GM21723 (cell line): Measurements from ENCODE around the gene SPTLC2.
A peak's percentile ranks its signal among the peaks of the same experiment; 100 is the strongest.

Experiments used
- ATAC-seq: cut with Tn5 transposase; IDR thresholded peaks from one replicate; pipeline ENCODE4 v1.9.1; 2021; ENCODE audit warnings: mild to moderate bottlenecking, moderate library complexity; ENCODE audit not compliant: unreplicated experiment

Gene SPTLC2

GRCh38 chr14:77508249-77508648 lies 108.2 kb downstream of the SPTLC2 start:
- no peak for ATAC-seq

- ATAC-seq, result no peak
Observed at GRCh38 chr14:77507762-77508161, 108.7 kb downstream of the SPTLC2 start.

DNA sequence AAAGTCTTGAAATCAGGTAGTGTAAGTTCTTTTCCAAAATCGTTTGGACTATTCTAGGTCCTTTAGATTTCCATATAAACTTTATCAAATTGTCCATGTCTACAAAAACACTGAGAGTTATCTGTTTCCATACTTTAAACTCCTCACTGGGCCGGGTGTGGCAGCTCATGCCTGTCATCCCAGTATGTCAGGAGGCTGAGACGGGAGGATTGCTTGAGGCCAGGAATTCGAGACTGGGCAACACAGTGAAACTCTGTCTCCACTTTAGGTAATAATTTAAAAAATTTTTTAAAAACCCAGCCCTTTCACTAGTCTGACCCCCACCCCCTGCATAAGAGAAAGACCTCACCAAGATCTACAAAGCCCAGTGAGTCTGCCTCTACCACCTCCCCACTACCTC lies 111.4 kb downstream of the SPTLC2 start:
- no peak for ATAC-seq

GRCh38 chr14:77503138-77503537 lies 113.3 kb downstream of the SPTLC2 start:
- no peak for ATAC-seq

GRCh38 chr14:77502109-77502782 lies 114.2 kb downstream of the SPTLC2 start:
- no peak for ATAC-seq

GRCh38 chr14:77498984-77499527 lies 117.4 kb downstream of the SPTLC2 start:
- ATAC-seq, result peak; percentile 29

DNA sequence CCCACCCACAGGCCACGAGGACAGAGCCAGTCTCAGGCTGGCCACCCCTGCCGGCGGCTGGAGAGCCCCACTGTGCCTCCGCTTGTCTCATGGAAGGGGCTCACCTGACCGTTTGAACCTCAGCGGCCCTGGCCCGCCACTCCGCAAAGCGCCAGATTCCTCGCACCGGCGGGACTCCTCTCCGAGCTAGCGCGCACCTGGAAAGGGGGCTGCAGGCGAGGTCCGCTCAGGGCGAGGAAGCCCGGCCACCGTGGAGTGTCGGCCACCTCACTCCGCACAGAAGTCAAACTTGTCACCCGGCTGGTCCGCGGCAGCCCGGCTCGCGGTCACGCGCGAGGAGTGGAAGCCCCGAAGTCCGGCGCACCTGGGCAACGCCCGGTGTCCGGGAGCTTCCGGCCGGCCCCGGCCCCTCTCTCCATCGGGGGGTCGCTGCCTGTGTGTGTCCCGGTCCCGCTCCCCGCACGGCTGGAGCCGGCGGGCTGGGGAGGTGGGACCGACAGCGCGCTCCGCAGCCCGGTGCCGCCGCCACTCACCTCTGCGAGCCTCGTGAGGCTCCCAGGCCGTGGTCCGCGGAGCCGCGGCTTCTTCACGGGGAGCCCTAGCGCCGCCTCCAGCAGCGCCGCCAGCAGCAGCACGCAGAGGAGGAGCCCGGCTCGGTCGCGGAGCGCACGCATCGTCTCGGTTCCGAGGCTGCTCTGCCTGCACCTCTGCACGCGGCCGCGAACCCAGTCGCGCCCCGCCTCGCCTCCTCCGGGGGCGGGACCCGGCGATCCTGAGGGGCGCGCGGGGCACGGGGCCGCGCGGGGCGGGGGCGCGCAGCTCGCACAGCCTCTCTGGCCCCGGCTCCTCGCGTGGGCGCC lies 118.1 kb downstream of the SPTLC2 start, which contains the start of gene ISM2:
Gene ISM2 (minus strand): TSS at position 697 of the 860 bp plus-strand sequence. CDS start 23 bp downstream, at position 674.
- ATAC-seq, result peak; percentile 73

GRCh38 chr14:77495334-77495733 lies 121.1 kb downstream of the SPTLC2 start:
- no peak for ATAC-seq

DNA sequence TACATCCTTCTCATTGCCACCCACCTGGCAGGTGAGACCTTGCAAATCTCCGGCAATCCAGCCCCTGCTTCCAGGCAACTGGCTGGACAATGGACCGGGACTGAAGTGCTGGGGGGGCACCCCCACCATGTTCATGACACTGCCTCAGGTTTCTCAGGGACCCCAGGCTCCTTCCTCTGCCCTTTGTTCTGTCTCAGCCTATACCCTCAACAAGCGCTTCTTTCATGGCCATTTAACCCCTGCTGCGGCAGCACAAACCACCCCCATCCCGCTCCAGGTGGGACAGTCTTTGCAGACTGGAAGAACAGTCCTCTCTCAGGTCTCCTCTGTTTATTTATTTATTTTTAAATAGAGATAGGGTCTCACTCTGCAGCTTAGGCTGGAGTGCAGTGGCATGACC lies 125.4 kb downstream of the SPTLC2 start:
- ATAC-seq, result no peak

- ATAC-seq, result no peak
Observed at GRCh38 chr14:77490347-77490986, 126.0 kb downstream of the SPTLC2 start.

- no peak for ATAC-seq
Observed at GRCh38 chr14:77489041-77489440, 127.4 kb downstream of the SPTLC2 start.

- no peak for ATAC-seq
Observed at GRCh38 chr14:77488558-77488957, 127.9 kb downstream of the SPTLC2 start.

DNA sequence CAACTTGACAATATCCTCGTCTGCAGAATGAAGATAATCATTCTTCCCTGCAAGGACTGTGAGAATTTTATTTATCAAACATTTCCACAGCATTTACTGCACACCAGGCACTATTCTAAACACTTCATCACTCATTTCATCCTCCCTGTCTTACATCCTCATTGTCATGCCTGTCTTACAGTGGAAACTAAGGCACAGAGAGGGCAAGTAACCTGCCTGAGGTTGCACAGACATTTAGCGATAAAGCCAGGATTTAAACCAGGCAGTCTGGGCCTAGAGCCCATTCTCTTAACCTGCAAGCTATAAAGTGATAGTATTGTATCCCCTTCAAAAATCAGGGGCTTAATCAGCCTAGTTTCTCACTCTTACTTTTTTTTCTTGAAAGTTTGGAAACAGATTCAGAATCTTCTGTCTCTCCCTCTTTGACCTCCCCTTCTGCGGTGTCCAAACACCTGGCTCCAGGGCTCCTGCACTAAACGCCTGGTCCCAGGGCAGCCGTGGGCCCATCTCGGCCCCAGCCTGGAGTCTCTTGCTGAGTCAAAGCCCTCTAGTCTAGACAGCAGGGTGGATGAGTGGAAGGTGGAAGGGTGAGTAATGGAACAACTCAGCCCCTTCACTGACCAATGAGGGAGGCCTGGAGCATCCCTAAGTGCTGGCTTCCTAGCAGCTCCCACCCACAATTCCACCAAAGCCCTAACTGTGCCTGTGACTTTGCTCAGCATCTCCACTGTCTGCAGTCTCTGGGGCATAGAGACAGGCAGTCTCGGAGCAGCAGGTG lies 130.3 kb downstream of the SPTLC2 start:
- no peak for ATAC-seq

DNA sequence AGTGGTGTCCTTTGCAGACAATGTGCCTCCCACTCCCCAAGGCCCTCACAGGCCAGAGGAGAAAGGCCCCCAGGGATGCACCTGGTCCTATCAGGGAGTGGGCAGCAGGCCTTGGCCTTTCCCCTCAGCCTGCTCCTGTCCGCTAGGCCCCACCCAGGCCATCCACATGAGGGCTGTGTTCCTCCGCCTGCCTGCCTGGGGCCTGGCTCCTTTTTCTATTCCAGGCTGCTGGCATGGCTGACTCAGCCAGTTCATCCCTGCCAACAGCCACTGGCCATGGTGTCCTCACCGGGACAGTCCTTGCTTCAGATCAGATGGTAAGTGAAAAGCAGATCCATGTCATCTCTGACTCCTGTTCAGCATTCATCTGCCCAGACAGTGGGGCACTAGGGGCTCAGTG lies 131.2 kb downstream of the SPTLC2 start:
- no peak for ATAC-seq

DNA sequence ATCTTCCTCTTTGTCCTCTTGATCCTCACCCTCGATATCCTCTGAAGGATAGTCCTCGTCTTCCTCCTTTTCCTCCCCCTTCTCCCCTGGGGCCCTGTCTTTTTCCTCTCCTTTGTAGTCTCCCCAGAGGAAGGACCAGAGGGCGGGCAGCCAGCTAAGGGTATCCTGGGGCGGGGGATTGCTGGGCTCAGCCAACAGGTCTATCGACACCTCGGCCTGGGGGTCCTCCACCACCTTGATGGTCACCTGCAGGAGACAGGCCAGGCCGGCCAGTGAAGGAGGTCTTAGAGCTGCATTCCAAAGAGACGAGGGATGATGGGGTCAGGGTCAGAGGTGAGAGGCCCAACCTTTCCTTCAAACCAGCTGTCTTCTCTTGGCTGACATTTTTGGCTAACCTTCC lies 134.0 kb downstream of the SPTLC2 start:
- ATAC-seq, result no peak

GRCh38 chr14:77478796-77479195 lies 137.6 kb downstream of the SPTLC2 start:
- ATAC-seq, result peak; percentile 94

- ATAC-seq, result no peak
Observed at GRCh38 chr14:77478029-77478428, 138.4 kb downstream of the SPTLC2 start.

GRCh38 chr14:77475432-77476115 lies 140.9 kb downstream of the SPTLC2 start:
- no peak for ATAC-seq

DNA sequence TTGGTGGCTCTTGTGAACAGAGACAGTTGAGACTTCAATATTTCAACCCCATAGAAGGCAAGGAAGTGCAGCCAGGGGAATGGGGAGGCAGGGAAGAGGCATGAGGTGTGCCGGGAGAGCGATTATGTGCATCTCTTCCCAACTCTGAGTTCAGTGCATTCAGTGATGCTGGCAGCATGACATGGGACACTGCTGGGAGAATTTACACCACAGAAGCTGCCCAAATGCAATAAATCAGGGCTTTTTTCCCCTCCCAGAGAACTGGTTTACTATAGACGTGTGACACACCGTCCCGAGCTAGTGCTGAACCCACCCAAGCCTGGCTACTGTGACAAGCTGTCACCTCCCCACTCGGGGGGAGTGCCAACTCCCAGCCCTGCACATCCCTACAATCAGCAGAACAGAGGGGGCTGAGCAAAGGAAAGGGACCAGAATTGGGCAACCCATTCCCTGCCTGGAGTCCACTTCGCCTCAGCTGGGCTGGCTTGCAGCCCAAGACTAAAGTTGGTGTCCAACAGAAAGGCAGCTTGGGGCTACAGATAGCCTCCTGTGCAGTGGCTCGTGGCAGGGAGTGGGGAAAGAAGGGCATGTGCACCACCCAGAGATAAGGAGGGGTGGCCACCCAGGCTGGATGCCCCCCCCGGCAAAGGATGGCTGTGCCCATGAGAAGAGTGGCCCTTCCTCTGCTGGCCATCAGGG lies 141.8 kb downstream of the SPTLC2 start:
- ATAC-seq, result no peak
